HG03565 (cell line): Measurements from ENCODE around the gene PRDM5.

Source experiments
- ATAC-seq: cut with Tn5 transposase; IDR thresholded peaks from one replicate; pipeline ENCODE4 v1.9.1; 2021; ENCODE audit warnings: mild to moderate bottlenecking, moderate library complexity; ENCODE audit not compliant: unreplicated experiment

The PRDM5 gene

DNA sequence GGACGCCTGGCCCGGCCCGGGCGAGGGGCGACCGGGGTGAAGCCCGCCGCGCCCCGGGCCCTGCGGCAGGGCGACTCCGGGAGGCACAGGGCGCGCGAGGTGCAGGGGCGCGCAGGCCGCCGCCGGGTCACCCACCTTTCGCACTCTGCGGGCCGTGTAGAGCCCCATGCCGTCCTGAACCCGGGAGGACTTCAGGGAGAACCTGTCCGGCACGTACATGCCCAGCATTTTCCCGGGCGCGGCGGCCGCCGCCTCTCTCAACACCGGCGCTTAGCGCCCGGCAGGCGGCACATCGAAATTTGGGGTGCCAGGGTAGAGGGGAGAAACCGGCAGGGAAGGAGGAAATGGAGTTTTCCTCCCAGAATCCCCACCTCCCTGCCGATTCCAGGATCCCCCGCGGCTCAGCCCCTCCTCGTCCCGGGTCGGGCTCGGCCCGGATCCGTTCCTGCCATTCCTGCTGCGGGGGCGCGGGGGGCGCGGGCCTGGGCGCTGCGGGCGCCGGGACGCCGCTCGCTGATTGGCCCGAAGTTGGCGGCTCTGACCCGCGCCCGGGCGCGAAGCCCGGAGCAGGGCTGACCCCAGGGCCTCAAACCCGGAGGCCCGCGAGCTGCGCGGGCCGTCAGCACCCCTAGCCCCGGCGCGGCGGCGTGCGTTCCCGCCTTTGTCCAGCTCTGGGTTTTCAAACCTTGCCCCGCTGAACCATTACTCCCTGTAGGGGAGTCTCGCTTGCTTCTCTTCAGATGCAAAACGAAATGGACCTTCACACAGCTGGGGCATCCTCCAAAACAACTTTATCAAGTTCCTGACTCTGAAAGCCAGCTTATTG is at the start of gene PRDM5:
Gene PRDM5, minus strand, starts transcription at position 346 of the 826 bp plus-strand sequence. Its CDS starts 118 bp downstream, at position 228.
- ATAC-seq = no peak

GRCh38 chr4:120971884-120972283 is 49.4 kb upstream of the PRDM5 start:
- ATAC-seq = no peak

GRCh38 chr4:120965938-120966337 is 43.4 kb upstream of the PRDM5 start:
- no peak for ATAC-seq

DNA sequence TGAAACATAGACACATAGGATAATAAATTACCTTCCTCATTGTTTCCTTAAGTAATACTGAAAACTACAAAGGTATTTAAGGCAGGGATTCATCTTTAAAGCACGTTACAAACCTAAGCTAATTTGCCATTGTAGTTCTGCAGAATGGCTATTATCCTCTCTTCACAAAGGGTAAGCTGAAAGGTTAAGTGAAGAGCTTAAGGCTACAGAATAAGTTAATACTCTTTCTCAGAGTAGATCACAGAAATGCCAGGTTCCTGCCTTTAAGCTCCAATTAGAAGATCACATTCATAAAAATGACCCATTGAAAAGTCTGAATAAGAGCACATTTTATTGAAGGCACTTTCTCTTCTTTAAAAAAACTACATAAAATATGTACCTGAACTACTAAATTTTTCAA is 42.1 kb upstream of the PRDM5 start:
- ATAC-seq = no peak

DNA sequence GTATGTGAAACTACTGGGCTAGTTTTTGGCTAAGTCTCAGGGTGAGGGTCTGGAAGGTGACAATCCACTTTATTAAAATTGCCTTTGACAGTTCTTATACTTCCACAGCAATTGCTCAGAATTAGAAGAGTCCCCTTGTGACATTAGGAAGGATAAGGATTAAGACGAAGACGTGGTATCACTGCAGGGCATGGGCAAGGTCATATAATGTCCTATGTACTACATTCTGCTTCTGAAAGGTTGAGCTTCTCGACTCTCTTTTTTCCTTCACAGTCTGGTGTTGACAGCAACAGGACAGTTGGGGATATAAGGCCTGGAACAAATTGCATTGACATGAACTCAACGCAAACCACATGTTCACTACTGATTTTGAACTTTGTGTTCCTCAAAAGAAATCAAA is 40.9 kb upstream of the PRDM5 start:
- ATAC-seq = no peak

DNA sequence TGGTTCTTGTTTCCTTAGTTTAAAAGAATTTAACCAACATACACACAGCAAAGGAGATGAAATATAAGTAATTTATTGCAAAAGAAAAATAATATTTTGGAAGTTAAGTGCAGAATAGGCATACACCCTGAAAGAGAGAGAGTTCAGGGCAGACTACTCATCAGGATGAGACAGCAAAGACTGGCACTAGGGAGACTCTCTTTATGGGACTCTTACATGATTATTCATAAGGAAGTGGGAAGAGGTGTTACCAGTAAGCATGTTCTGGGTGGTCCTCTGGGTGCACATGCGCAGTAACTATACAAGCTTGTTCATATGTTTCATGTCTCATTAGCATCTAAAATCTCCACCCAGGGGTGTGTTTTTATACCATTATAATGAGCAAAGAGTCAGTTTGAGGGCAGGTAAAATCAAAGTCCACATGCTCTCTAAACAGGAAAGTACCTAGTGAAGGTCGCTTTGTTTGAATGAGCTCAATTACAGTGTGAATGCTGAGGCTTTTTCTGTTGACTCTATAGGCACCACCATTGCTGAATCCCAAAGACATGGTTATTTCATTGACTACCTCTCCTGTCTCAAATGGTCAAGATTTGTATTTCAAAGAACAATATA is 38.2 kb upstream of the PRDM5 start:
- ATAC-seq = no peak

DNA sequence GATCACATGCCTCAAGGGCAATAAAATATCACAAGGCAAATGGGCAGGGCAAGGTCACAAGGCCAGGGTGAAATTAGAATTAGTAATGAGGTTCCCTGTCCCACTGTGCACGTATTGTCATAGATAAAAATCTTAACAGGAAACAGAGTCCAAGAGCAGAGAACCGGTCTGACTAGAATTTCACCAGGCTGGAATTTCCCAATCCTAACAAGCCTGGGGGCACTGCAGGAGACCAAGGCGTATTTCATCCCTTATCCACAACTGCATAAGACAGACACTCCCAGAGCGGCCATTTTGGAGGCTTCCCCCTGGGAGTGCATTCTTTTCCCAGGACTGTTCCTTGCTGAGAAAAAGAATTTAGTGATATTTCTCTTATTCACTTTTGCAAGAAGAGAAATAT is 25.9 kb upstream of the PRDM5 start:
- ATAC-seq = no peak

GRCh38 chr4:120942776-120943175 is 20.2 kb upstream of the PRDM5 start:
- no peak for ATAC-seq

GRCh38 chr4:120940547-120940946 is 18.0 kb upstream of the PRDM5 start:
- ATAC-seq = no peak

DNA sequence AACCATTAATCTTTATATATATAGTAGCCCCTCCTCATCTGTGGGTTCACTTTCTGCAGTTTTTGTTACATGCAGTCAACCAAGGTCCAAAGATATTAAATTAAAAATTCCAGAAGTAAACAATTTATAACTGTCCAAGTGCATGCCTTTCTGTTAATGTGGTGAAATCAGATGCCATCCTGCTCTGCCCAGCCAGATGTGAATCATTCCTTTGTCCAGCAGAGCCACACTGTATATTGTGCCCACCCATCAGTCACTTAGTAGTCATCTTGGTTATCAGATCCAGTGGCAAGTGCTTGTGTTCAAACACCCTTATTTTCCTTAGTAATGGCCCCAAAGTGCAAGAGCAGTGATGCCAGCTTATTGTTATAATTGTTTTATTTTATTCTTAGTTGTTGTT is 17.2 kb upstream of the PRDM5 start:
- no peak for ATAC-seq

DNA sequence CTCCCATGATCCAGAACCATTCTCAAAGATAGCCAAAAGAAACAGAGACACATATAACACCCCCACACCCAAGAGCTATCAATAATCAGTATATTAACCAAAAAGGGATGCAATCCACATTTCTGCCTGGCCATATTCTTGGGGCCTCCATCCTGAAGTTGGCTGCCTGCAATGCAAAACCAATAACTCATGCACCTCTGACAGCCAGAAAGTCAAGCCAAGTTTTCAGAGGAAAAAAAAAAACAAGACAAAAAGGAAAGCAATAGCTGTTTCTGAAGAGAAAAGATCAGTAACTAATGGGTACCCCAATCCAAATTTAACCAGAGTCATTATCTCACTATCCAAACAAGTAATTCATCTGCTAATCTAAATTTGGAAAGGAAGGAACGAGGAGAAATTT is 7.3 kb upstream of the PRDM5 start:
- no peak for ATAC-seq

DNA sequence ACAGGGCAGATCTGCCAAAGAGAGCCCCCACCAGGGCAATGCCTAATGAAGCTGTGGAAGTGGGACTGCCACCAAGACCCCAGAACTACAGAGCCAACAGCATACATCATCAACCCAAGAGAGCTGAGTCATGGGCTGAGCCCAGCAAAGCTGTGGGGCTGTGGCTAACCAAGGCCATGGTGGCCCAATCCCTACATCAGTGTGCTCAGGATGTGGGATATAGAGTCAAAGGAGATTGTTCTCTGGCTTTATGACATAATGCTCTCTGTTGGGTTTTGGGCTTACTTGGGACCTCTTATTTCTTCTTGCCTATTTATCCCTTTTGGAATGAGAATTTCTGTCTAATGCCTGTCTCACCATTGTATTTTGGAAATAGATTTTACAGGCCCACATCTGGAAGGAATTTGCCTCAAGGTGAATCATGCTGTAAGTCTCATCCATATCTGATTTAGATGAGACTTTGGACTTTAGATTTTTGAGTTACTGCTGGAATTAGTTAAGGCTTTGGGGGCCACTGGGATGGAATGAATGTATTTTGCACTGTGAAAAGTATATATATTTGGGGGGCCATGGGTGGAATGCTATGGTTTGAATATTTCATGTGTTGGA is 5.4 kb upstream of the PRDM5 start:
- no peak for ATAC-seq

DNA sequence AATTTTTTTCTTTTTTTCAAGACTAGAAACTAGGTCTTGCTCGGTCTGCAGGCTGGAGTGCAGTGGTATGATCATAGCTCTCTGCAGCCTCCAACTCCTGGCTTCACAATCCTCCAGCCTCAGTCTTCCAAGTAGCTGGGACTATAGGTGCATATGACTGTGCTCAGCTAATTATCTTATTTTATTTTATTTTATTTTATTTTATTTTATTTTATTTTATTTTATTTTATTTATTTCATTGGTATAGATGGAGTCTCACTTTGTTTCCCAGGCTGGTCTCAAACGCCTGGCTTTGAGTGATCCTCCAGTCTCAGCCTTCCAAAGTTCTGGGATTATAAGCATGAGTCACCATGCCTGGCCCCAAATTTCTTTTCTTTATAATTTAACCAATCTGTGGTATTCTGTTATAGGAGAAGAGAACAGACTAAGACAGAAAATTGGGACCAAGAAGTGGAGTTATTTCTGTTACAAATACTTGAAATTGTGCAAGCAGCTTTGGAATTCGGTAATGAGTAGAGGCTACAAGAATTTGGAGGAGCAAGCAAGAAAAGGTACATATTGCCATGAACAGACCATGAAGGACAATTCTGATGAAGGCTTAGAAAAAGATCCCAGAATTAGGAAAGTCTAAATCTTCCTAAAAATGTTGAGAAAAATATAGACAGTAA is 4.0 kb upstream of the PRDM5 start:
- no peak for ATAC-seq

- ATAC-seq = no peak
Measured at GRCh38 chr4:120924931-120925330, 2.4 kb upstream of the PRDM5 start.

- no peak for ATAC-seq
Measured at GRCh38 chr4:120923207-120923522, 639 bp upstream of the PRDM5 start.

GRCh38 chr4:120921456-120922380 is 808 bp downstream of the PRDM5 start:
- ATAC-seq = no peak

DNA sequence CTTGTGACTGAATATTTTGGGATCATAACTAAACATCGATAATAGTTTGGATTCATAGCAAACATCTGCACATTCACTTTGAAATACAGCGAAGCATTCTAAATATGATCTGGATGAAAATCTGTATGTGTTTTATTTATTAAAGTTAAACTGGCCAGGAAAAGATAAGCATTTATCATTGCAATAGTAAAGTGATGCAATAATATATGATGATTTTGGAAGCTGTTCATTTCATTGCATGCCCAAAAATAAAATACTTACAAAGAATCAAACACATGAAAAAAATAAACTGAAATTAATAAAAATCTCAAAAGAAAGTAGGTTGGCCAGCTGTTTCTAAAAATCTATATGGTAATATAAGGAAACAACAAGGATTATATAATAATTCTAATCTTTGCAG is 1.9 kb downstream of the PRDM5 start:
- ATAC-seq = no peak

- no peak for ATAC-seq
Measured at GRCh38 chr4:120919358-120919757, 3.2 kb downstream of the PRDM5 start.

- ATAC-seq = no peak
Measured at GRCh38 chr4:120918788-120919187, 3.7 kb downstream of the PRDM5 start.

DNA sequence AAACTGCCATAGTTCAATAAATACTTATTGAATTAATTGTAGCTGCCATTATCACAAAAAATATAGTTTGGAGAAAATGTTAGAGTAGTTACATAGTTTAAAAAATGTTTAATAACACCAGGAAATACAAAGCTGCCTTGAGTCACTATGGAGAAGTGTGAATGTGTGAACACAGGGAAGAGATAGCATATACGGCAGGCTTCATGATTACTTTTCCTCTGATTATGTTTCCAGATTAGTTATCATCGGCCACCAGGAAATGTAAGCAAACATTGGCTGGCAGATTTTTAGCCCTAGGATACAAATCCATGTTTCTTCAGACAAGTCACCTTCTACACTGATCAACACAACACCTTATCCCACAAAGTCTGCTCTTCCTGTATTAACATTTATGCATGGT is 4.4 kb downstream of the PRDM5 start:
- ATAC-seq = no peak

- no peak for ATAC-seq
Measured at GRCh38 chr4:120916937-120917336, 5.6 kb downstream of the PRDM5 start.
